ENCODE measurements around the gene PRR3.
"Not testable (repeated sequence)": the region's sequence is repeated elsewhere in the genome, so short reads cannot be mapped to it uniquely, and the experiment has no call there.

PRR3 gene

GRCh38 chr6:30556906-30557682 lies at the start of gene PRR3:
Gene PRR3, plus strand, starts transcription at chr6:30557295. Its CDS starts 50 bp downstream, at chr6:30557345.
- DNase-seq = peak; percentile 89

GRCh38 chr6:30507849-30508827 lies 49.0 kb upstream of the PRR3 start:
- no peak for DNase-seq

- DNase-seq = no peak
These were observed 48.0 kb upstream of the PRR3 start for GRCh38 chr6:30508890-30509736.

GRCh38 chr6:30510419-30511168 lies 46.5 kb upstream of the PRR3 start:
- DNase-seq = no peak

- DNase-seq = no peak
These were observed 45.9 kb upstream of the PRR3 start for GRCh38 chr6:30511169-30511546.

- no peak for DNase-seq
These were observed 43.6 kb upstream of the PRR3 start for GRCh38 chr6:30513451-30513850.

- no peak for DNase-seq
These were observed 42.0 kb upstream of the PRR3 start for GRCh38 chr6:30515106-30515505.

- peak; percentile 51 for DNase-seq
These were observed 40.9 kb upstream of the PRR3 start for GRCh38 chr6:30515944-30516753.

- DNase-seq = not testable (repeated sequence)
These were observed 40.4 kb upstream of the PRR3 start for GRCh38 chr6:30516754-30517076.

GRCh38 chr6:30517767-30518504 lies 39.2 kb upstream of the PRR3 start:
- not testable (repeated sequence) for DNase-seq

- not testable (repeated sequence) for DNase-seq
These were observed 38.5 kb upstream of the PRR3 start for GRCh38 chr6:30518505-30519145.

- DNase-seq = no peak
These were observed 36.6 kb upstream of the PRR3 start for GRCh38 chr6:30520522-30520921.

- not testable (repeated sequence) for DNase-seq
These were observed 36.0 kb upstream of the PRR3 start for GRCh38 chr6:30521082-30521481.

- DNase-seq = not testable (repeated sequence)
These were observed 35.1 kb upstream of the PRR3 start for GRCh38 chr6:30521952-30522351.

- not testable (repeated sequence) for DNase-seq
These were observed 30.7 kb upstream of the PRR3 start for GRCh38 chr6:30526444-30526843.

GRCh38 chr6:30529349-30529875 lies 27.7 kb upstream of the PRR3 start:
- DNase-seq = not testable (repeated sequence)

GRCh38 chr6:30530014-30530413 lies 27.1 kb upstream of the PRR3 start:
- DNase-seq = no peak

- DNase-seq = no peak
These were observed 23.4 kb upstream of the PRR3 start for GRCh38 chr6:30533460-30534294.

GRCh38 chr6:30537931-30538330 lies 19.2 kb upstream of the PRR3 start:
- DNase-seq = no peak

All from COR-L47 (cell line).